MCF 10A (cell line): Measurements from ENCODE around the gene DLST. TPM values are rescaled to one million over a fixed set of nuclear protein-coding genes. Genes with fewer than 3 reads are reported as not detected.
A peak's percentile ranks its signal among the peaks of the same experiment; 100 is the strongest.

ENCODE experiments used
- Bru-seq: library from RNA; stranded (reverse); fragments of 400-500 nt; gene quantifications from one replicate; lab custom pipeline; 2021; lab: Mats Ljungman, UMichigan
- BruChase-seq, 2 experiments: library from RNA; stranded (reverse); fragments of 400-500 nt; gene quantifications; one replicate each; lab custom pipeline; 2021; lab: Mats Ljungman, UMichigan
- BruUV-seq: library from RNA; stranded (reverse); fragments of 400-500 nt; replicated peaks from 2 replicates; lab custom pipeline; 2021; lab: Mats Ljungman, UMichigan
- CTCF ChIA-PET: fragments of 300-600 bp; sonication (Branson Sonifier 250); formaldehyde crosslinking; extraction: SDS; loops from one replicate; lab custom pipeline; 2021; ENCODE audit warnings: antibody characterized with exemption, inconsistent platforms; lab: Yijun Ruan, JAX
- POLR2A ChIA-PET: fragments of 300-600, 350-650 bp; sonication (Branson Sonifier 250); formaldehyde crosslinking; extraction: SDS; loops from one replicate; lab custom pipeline; 2020; ENCODE audit warnings: antibody characterized with exemption, inconsistent platforms; lab: Yijun Ruan, JAX
- DNase-seq: peaks from one replicate; pipeline ENCODE4 v3.0.0-alpha.2; 2018; ENCODE audit not compliant: unreplicated experiment
- H3K27ac Mint-ChIP-seq: one replicate; pipeline ENCODE4 v1.8.0; 2022; ENCODE audit warnings: mild to moderate bottlenecking, low read depth, mixed read lengths; ENCODE audit not compliant: unreplicated experiment
- H3K27me3 Mint-ChIP-seq: one replicate; pipeline ENCODE4 v1.8.0; 2022; ENCODE audit warnings: mixed read lengths; ENCODE audit not compliant: insufficient read depth, unreplicated experiment
- H3K36me3 Mint-ChIP-seq: one replicate; pipeline ENCODE4 v1.8.0; 2022; ENCODE audit warnings: mild to moderate bottlenecking, moderate library complexity, mixed read lengths; ENCODE audit not compliant: insufficient read depth, unreplicated experiment
- H3K4me1 Mint-ChIP-seq: one replicate; pipeline ENCODE4 v1.8.0; 2022; ENCODE audit warnings: mixed read lengths; ENCODE audit not compliant: insufficient read depth, unreplicated experiment
- H3K4me3 Mint-ChIP-seq: one replicate; pipeline ENCODE4 v1.8.0; 2022; ENCODE audit warnings: mild to moderate bottlenecking, moderate library complexity, mixed read lengths; ENCODE audit not compliant: unreplicated experiment
- H3K9me3 Mint-ChIP-seq: one replicate; pipeline ENCODE4 v1.8.0; 2022; ENCODE audit warnings: mixed read lengths; ENCODE audit not compliant: unreplicated experiment
- intact Hi-C: fragments of 100-400 bp; cut with micrococcal nuclease; formaldehyde crosslinking; loops from 2 replicates; pipeline ENCODE4 v1.14.1; 2022
- long read RNA-seq: library from polyadenylated mRNA; stranded (forward); transcript quantifications from one replicate; pipeline ENCODE4 v2.0.0, GENCODE V29; 2022
- total RNA-seq: library from RNA; stranded (reverse); gene quantifications from 2 replicates; pipeline ENCODE4 v1.2.3, GENCODE V29; 2022
- TF ChIP-seq, protein P1 (sequence below): fragments of 200-600 bp; IDR thresholded peaks from one replicate; pipeline ENCODE4 v1.8.0; 2022; ENCODE audit warnings: antibody characterized with exemption, mild to moderate bottlenecking; ENCODE audit not compliant: unreplicated experiment

Gene DLST
- 114 and 139 TPM in 2 replicates for total RNA-seq
- percentile 93 among the genes with signal in this experiment for Bru-seq, nascent RNA
- percentile 94 among the genes with signal in this experiment for BruChase-seq, experiment 1, labeled RNA remaining after a 6-hour chase
- BruChase-seq, experiment 2, labeled RNA remaining after a 2-hour chase, result percentile 95 among the genes with signal in this experiment
- long read RNA-seq, partial matches to known transcripts, result 1 of 7 reads
- long read RNA-seq, other reads (novel, unspliced or antisense), result 4 of 7 reads

DNA sequence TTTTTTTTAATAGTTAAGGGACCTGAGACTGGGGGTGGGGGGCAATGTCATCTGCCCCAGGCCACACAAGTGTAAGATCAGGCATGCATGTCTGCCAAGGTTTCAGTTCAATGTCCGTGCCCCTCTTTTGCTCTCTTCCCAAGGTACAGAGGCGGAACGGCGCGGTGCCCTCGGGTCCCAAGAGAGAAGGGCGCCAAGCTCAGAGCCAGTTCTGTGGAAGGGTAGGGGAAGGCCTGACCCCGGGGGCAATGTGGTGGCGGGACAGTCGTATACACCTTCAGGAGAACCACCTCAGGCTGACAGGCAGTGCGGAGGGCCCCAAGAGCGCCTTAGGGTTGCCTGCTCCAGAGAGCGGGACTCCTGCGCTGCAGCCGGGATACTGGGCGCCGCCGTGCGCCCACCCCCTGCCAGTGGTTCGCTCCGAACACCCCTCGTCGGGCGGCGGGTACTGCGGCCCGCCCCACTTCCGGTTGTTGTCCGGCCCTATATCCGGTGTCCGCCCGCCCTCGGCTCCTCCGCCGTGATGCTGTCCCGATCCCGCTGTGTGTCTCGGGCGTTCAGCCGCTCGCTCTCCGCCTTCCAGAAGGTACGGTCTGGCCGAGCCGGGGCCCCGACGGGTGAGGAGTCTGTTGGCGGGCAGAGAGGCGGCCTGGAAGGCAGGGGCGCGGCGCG lies at the start of gene DLST:
Gene DLST (plus strand): TSS at position 486 of the 672 bp plus-strand sequence. CDS start 38 bp downstream, at position 524.
- peaks cover 50% of the 10 kb centered on the region for H3K4me1 Mint-ChIP-seq
- intact Hi-C loops, result no loop called here
- TF ChIP-seq, protein P1, sequence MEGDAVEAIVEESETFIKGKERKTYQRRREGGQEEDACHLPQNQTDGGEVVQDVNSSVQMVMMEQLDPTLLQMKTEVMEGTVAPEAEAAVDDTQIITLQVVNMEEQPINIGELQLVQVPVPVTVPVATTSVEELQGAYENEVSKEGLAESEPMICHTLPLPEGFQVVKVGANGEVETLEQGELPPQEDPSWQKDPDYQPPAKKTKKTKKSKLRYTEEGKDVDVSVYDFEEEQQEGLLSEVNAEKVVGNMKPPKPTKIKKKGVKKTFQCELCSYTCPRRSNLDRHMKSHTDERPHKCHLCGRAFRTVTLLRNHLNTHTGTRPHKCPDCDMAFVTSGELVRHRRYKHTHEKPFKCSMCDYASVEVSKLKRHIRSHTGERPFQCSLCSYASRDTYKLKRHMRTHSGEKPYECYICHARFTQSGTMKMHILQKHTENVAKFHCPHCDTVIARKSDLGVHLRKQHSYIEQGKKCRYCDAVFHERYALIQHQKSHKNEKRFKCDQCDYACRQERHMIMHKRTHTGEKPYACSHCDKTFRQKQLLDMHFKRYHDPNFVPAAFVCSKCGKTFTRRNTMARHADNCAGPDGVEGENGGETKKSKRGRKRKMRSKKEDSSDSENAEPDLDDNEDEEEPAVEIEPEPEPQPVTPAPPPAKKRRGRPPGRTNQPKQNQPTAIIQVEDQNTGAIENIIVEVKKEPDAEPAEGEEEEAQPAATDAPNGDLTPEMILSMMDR, result no peak
- ChIA-PET CTCF (interaction anchor here (0.6 to 15.4 kb wide), 8 partner anchors 12 to 273 kb away, joined by 3 to 204 read pairs (median 3); no protein-coding TSS in a partner anchor), POLR2A (interaction anchor here (0.6 to 5.5 kb wide), 30 partner anchors 7 to 572 kb away, joined by 3 to 32 read pairs (median 4); partner anchors contain the start of genes AREL1, EIF2B2, FCF1 and RPS6KL1)
- H3K9me3 Mint-ChIP-seq, result no peaks in the 10 kb centered on the region
- peaks cover 29% of the 10 kb centered on the region for H3K36me3 Mint-ChIP-seq
- peak within 1 kb of the TSS; percentile 99 for H3K4me3 Mint-ChIP-seq
- BruUV-seq, result no TSS peak
- H3K27me3 Mint-ChIP-seq, result no peaks in the 10 kb centered on the region
- peak within 1 kb of the TSS; percentile 99 for H3K27ac Mint-ChIP-seq
- peak; percentile 84 for DNase-seq

DNA sequence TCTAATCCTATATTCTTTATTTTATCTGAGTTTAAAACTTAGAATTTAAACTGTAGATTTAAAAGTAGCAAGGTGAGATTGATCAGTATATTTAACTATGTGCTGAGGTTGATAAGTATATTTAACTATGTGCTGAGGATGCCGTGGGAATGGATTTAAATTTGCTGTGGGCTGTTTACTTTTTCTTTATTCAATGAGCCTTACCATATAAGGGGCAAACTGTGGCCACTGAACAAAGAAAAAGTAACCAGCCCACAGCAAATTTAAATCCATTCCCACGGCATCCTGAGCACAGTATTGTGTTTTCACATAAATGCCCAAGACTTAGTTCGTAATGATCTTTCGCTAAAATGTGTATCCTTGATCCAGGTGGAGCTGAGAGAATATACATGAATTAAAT lies 48.9 kb upstream of the DLST start:
- intact Hi-C loops, result no loop called here
- peaks cover 6% of the 10 kb centered on the region for H3K4me1 Mint-ChIP-seq
- no TSS peak for BruUV-seq

DNA sequence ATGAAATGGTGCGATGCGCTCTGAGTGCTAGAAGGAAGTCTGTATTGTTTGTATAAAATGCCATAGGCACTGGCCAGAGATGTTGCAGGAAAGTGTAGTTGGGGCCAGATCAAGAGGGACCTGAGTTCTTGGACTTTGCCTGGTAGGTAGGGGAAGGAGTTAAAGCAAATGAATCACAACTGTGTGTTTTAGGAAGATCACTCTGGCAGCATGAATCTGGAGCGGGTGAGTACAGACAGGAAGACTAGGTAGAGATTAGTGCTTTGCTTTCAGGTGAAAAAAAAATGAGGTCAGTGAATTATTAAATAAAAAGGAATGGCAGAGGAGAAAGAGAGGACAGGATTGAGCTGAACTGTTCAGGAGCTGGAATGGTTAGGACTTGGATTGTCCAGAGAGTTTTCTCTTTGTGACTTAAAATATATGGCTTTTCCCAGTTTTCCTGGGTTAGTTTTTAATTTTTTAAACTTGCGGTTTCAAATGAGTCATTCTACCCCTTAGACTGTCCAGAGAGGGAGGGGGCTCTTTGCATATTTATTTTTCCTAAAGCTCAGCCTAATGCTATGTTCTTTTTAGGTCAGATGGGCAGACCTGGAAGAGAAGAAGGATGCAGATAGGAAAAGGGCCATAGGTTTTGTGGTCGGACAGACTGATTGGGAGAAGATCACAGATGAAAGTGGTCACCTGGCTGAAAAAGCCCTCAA lies 46.9 kb upstream of the DLST start:
- no peaks in the 10 kb centered on the region for H3K9me3 Mint-ChIP-seq
- TF ChIP-seq, protein P1, result no peak
- ChIA-PET CTCF (interaction anchor here (1.3 to 2.0 kb wide), 3 partner anchors 24 to 226 kb away, joined by 4 to 7 read pairs (median 4); no protein-coding TSS in a partner anchor), POLR2A (interaction anchor here (1.2 kb wide), 1 partner anchor 241 kb away, joined by 3 read pairs; no protein-coding TSS in a partner anchor)
- no peaks in the 10 kb centered on the region for H3K27me3 Mint-ChIP-seq
- H3K4me1 Mint-ChIP-seq, result peaks cover 6% of the 10 kb centered on the region
- DNase-seq, result no peak
- peak overlapping the region; percentile 2 for H3K27ac Mint-ChIP-seq
- H3K4me3 Mint-ChIP-seq, result no peak overlapping the region
- H3K36me3 Mint-ChIP-seq, result peaks cover 54% of the 10 kb centered on the region
- BruUV-seq, result no TSS peak
- intact Hi-C loops, result no loop called here

More for the DNA sequence above, 48.9 kb upstream of the DLST start:
- no peak for DNase-seq
- TF ChIP-seq, protein P1, result no peak
- CTCF ChIA-PET, result interaction anchor here (0.6 to 0.7 kb wide), 2 partner anchors 233 to 255 kb away, joined by 3 to 4 read pairs; no protein-coding TSS in a partner anchor
- no peaks in the 10 kb centered on the region for H3K9me3 Mint-ChIP-seq
- POLR2A ChIA-PET, result interaction anchor here (0.7 to 1.7 kb wide), 2 partner anchors 22 to 106 kb away, joined by 3 read pairs; no protein-coding TSS in a partner anchor
- H3K36me3 Mint-ChIP-seq, result peaks cover 51% of the 10 kb centered on the region
- H3K4me3 Mint-ChIP-seq, result no peak overlapping the region
- no peaks in the 10 kb centered on the region for H3K27me3 Mint-ChIP-seq
- no peak overlapping the region for H3K27ac Mint-ChIP-seq
